ENCODE data around the gene TMPRSS11F.

The TMPRSS11F gene

DNA sequence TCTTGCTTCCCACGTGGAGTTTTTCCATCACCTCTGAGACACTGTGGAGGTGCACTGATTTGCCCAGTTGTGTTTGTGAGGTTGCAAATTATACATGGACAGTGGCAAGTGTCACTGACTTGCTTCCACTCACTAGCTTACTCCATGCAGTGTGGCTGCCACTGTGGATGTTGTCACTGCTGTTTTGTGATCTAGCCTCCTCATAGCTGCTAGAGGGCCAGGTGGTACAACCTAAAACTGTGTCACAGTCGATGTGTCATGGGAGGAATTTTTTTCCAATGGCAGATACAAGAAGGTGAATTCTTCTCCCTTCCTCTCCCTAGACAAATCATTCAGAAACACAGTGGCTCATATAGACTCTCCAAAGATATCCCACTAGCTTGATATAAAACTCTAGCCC, 37.5 kb upstream of the TMPRSS11F start:
- TF ChIP-seq, protein P1, sequence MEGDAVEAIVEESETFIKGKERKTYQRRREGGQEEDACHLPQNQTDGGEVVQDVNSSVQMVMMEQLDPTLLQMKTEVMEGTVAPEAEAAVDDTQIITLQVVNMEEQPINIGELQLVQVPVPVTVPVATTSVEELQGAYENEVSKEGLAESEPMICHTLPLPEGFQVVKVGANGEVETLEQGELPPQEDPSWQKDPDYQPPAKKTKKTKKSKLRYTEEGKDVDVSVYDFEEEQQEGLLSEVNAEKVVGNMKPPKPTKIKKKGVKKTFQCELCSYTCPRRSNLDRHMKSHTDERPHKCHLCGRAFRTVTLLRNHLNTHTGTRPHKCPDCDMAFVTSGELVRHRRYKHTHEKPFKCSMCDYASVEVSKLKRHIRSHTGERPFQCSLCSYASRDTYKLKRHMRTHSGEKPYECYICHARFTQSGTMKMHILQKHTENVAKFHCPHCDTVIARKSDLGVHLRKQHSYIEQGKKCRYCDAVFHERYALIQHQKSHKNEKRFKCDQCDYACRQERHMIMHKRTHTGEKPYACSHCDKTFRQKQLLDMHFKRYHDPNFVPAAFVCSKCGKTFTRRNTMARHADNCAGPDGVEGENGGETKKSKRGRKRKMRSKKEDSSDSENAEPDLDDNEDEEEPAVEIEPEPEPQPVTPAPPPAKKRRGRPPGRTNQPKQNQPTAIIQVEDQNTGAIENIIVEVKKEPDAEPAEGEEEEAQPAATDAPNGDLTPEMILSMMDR (IDR thresholded peaks at IDR 0.05; ENCODE audit: borderline replicate concordance, control extremely low read depth, extremely low read depth, insufficient read depth, missing control alignments): no peak
- in situ Hi-C loops (cut with MboI; ENCODE audit: low sequenced_read_pairs, unreplicated experiment): loop anchor here (25.0 kb wide), 1 partner anchor 180 kb away; no protein-coding TSS in a partner anchor
- no peak for DNase-seq (ENCODE audit: low spot score)

DNA sequence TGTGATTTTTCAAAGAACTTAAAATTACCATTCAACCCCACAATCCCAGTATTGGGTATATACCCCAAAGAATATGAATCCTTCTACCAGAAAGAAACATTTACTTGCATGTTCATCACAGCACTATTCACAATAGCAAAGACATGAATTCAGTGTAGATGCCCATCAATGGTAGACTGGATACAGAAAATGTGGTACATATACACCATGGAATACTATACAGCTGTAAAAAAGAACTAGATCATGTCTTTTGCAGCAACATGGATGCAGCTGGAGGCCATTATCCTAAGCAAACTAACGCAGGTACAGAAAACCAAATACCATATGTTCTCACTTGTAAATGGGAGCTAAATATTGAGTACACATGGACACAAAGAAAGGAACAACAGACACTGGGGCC, 34.1 kb upstream of the TMPRSS11F start:
- TF ChIP-seq, protein P1 (IDR thresholded peaks at IDR 0.05; ENCODE audit: borderline replicate concordance, control extremely low read depth, extremely low read depth, insufficient read depth, missing control alignments): no peak
- in situ Hi-C loops (cut with MboI; ENCODE audit: low sequenced_read_pairs, unreplicated experiment): loop anchor here (25.0 kb wide), 1 partner anchor 176 kb away; no protein-coding TSS in a partner anchor
- no peak for DNase-seq (ENCODE audit: low spot score)

DNA sequence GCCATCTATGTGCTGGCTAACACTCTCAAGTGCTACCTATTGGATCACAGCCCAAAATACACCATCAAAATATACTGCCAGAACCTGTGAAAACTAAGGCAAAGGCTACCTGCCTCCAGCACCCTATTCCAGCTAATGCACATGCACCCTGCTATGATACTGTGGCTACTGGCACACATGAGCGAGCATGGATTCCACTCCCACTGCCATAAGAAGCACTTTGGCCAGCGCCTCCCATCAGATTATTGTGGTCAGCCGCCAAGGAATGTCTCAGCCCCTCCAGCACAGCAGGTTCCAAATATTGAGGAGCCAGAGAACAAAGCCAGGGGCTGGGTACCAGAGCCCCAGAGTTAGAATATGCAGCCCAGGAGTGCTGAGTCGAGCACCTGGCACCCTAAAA, 32.5 kb upstream of the TMPRSS11F start:
- in situ Hi-C loops (cut with MboI; ENCODE audit: low sequenced_read_pairs, unreplicated experiment): loop anchor here (25.0 kb wide), 1 partner anchor 175 kb away; no protein-coding TSS in a partner anchor
- TF ChIP-seq, protein P1 (IDR thresholded peaks at IDR 0.05; ENCODE audit: borderline replicate concordance, control extremely low read depth, extremely low read depth, insufficient read depth, missing control alignments): no peak
- no peak for DNase-seq (ENCODE audit: low spot score)

DNA sequence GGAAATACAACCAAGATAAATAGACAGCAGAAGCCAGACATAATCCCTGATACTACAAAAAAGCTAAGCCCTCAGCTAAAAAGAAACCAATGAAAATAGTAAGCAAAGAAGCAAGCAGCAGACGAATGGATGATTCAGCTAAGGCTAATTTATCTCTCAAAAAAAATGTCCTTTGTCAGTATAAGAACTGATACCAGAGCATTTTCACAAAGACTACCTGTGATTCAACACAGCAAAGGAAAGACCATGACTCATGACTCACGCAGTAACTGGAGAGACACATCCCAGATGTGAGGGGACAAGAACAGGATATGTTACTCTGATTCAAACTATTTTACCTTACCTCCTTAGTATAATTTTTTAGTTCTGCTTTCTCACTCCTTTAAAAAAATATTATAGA, 22.7 kb upstream of the TMPRSS11F start:
- no peak for DNase-seq (ENCODE audit: low spot score)
- in situ Hi-C loops (cut with MboI; ENCODE audit: low sequenced_read_pairs, unreplicated experiment): loop anchor here (25.0 kb wide), 1 partner anchor 165 kb away; no protein-coding TSS in a partner anchor
- TF ChIP-seq, protein P1 (IDR thresholded peaks at IDR 0.05; ENCODE audit: borderline replicate concordance, control extremely low read depth, extremely low read depth, insufficient read depth, missing control alignments): no peak

DNA sequence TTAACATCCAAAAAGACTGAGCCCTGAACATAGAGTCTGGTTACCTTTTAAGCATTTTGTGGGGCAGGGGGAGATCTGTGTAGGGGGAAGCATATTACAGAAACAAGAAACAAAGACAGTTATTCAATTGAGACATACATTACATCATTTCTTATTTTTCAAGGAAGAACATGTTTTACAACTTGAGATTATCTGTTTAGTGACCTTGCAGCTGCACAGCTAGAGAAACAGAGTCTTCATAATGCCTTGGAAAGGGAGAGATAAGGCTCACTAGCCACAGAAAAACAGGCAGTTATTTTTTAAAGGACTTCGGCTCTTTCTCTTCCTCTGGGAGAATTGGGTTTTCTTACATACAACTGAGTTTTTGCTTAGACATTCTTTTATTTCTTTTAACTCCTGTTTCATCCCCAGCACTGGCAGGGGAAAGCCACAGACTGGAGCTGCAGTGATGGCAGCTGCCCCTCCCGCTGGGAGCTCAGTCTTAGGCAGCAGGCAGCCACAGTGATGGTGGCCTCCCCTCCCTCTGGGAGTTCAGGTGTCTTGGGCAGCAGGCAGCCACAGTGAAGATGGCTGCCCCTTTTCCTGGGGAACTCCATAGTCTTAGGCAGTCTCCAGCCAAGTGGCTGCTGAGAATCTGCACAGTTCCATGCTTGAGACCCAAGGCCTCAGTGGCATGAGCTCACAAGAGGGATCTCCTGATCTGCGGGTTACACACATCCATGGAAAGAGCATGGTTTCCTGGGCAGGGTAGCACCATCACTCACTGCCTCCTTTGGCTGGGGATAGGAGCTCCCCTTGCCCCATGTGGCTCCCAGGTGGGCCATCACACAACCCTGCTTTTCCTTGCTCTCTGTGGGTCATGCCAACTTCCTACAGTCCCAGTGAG, 19.4 kb upstream of the TMPRSS11F start:
- in situ Hi-C loops (cut with MboI; ENCODE audit: low sequenced_read_pairs, unreplicated experiment): no loop called here
- TF ChIP-seq, protein P1 (IDR thresholded peaks at IDR 0.05; ENCODE audit: borderline replicate concordance, control extremely low read depth, extremely low read depth, insufficient read depth, missing control alignments): no peak
- DNase-seq (ENCODE audit: low spot score): no peak

DNA sequence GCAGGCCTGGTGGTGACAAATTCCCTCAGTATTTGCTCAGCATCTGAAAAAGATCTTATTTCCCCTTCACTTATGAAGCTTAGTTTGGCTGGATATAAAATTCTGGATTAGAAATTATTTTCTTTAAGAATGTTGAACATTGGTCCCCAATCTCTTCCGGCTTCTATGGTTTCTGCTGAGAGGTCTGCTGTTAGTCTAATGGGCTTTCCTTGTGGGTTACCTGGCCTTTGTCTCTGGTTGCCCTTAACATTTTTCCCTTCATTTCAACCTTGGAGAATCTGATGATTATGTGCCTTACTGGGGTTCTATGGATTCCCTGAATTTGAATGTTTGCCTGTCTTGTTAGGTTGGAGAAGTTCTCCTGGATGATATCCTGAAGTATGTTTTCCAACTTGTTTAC, 17.4 kb upstream of the TMPRSS11F start:
- in situ Hi-C loops (cut with MboI; ENCODE audit: low sequenced_read_pairs, unreplicated experiment): no loop called here
- no peak for DNase-seq (ENCODE audit: low spot score)
- TF ChIP-seq, protein P1 (IDR thresholded peaks at IDR 0.05; ENCODE audit: borderline replicate concordance, control extremely low read depth, extremely low read depth, insufficient read depth, missing control alignments): no peak

Measured in GM13976 (cell line).